Smooth muscle cell (in vitro differentiated cells): ENCODE data around the gene DEK. TPM values are rescaled to one million over a fixed set of nuclear protein-coding genes. Genes with fewer than 3 reads are reported as not detected.
"Not testable (repeated sequence)": the region's sequence is repeated elsewhere in the genome, so short reads cannot be mapped to it uniquely, and the experiment has no call there.

Experiments used
- DNase-seq: peaks from one replicate; lab custom pipeline; 2025; ENCODE audit not compliant: unreplicated experiment; lab: John Stamatoyannopoulos, UW
- H2AFZ ChIP-seq: fragments of 200-600 bp; sonication (generic); 2 replicates; pipeline ENCODE4 v1.6.0; 2016; ENCODE audit warnings: antibody characterized with exemption, low read depth, mild to moderate bottlenecking
- H3F3A ChIP-seq: fragments of 200-600 bp; sonication (generic); 2 replicates; pipeline ENCODE4 v1.6.0; 2017; ENCODE audit warnings: antibody characterized with exemption, low read depth
- H3K27ac ChIP-seq: fragments of 200-600 bp; sonication (generic); 2 replicates; pipeline ENCODE4 v1.5.1; 2016; ENCODE audit warnings: low read depth, mild to moderate bottlenecking
- H3K27me3 ChIP-seq: fragments of 200-600 bp; sonication (generic); 2 replicates; pipeline ENCODE4 v1.6.1; 2016; ENCODE audit warnings: low read depth, mild to moderate bottlenecking
- H3K36me3 ChIP-seq: fragments of 200-600 bp; sonication (generic); 2 replicates; pipeline ENCODE4 v1.5.1; 2016; ENCODE audit warnings: low read depth
- H3K4me1 ChIP-seq: fragments of 200-600 bp; sonication (generic); 2 replicates; pipeline ENCODE4 v1.5.1; 2016; ENCODE audit warnings: low read depth
- H3K4me2 ChIP-seq: fragments of 200-600 bp; sonication (generic); 2 replicates; pipeline ENCODE4 v1.6.0; 2016; ENCODE audit warnings: mild to moderate bottlenecking
- H3K4me3 ChIP-seq: fragments of 200-600 bp; sonication (generic); 2 replicates; pipeline ENCODE4 v1.5.1; 2016; ENCODE audit warnings: mild to moderate bottlenecking
- H3K79me2 ChIP-seq: fragments of 200-600 bp; sonication (generic); 2 replicates; pipeline ENCODE4 v1.6.0; 2016; ENCODE audit warnings: low read depth, mild to moderate bottlenecking
- H3K9ac ChIP-seq: fragments of 200-600 bp; sonication (generic); 2 replicates; pipeline ENCODE4 v1.6.0; 2016; ENCODE audit warnings: low read depth
- H3K9me3 ChIP-seq: fragments of 200-600 bp; sonication (generic); replicated peaks from 2 replicates; pipeline ENCODE4 v1.5.1; 2016; ENCODE audit warnings: low read depth
- H4K20me1 ChIP-seq: fragments of 200-600 bp; sonication (generic); 2 replicates; pipeline ENCODE4 v1.6.0; 2016; ENCODE audit warnings: low read depth
- WGBS: methylation state at CpG from one replicate; pipeline ENCODE4 v1.1.7; 2016; ENCODE audit warnings: low lambda C conversion rate; 5-methylcytosine and 5-hydroxymethylcytosine counted together
- polyA plus RNA-seq: library from polyadenylated mRNA; unstranded; fragments of >200 nt; fragmentation: Nextera tagmentation; extraction: Ambion mirVana; gene quantifications from 2 replicates; pipeline ENCODE4 v1.2.1, GENCODE V29; 2016
- total RNA-seq: library from RNA; depleted of rRNA; stranded (reverse); fragments of >200 nt; gene quantifications from 2 replicates; pipeline ENCODE4 v1.2.3, GENCODE V29; 2014
- TF ChIP-seq, protein P1 (sequence below): fragments of 200-600 bp; sonication (generic); IDR thresholded peaks from 2 replicates; pipeline ENCODE4 v1.5.1; 2017; ENCODE audit warnings: borderline replicate concordance, mild to moderate bottlenecking, antibody characterized with exemption; ENCODE audit not compliant: insufficient read depth, poor library complexity, severe bottlenecking

DEK gene
- total and polyA plus RNA-seq, 2 experiments from 2014 or later, result 33.7 to 56.5 TPM

DNA sequence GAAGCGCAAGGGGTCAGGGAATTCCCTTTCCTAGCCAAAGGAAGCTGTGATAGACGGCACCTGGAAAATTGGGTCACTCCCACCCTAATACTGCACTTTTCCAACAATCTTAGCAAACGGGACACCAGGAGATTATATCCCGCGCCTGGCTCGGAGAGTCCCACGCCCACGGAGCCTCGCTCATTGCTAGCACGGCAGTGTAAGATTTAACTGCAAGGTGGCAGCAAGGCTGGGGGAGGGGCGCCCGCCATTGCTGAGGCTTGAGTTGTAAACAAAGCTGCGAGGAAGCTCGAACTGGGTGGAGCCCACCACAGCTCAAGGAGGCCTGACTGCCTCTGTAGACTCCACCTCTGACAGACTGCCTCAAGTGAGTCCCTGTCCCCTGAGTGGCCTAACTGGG, 35.7 kb downstream of the DEK start:
- not testable (repeated sequence) for H3K4me1 ChIP-seq, DNase-seq, H3K9ac ChIP-seq, H2AFZ ChIP-seq, H3K27ac ChIP-seq, H3K4me2 ChIP-seq, H3K27me3 ChIP-seq, H3K36me3 ChIP-seq, H3K9me3 ChIP-seq, H3F3A ChIP-seq, H4K20me1 ChIP-seq, H3K4me3 ChIP-seq
- 96% methylated on average over 14 of the region's 14 CpGs for WGBS
- H3K79me2 ChIP-seq, result peaks cover 17% of the 10 kb centered on the region

DNA sequence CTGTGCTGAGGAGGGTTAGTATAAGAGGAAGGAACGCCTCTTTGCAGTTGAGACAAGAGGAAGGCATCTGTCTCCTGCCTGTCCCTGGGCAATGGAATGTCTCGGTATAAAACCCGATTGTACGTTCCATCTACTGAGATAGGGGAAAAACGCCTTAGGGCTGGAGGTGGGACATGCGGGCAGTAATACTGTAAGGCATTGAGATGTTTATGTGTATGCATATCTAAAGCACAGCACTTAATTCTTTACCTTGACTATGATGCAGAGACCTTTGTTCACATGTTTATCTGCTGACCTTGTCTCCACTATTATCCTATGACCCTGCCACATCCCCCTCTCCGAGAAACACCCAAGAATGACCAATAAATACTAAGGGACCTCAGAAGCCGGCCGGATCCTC, 37.2 kb downstream of the DEK start:
- not testable (repeated sequence) for H3K4me2 ChIP-seq, H3K9ac ChIP-seq, H3F3A ChIP-seq, H3K9me3 ChIP-seq, H3K4me1 ChIP-seq, H3K4me3 ChIP-seq, H2AFZ ChIP-seq, H4K20me1 ChIP-seq, H3K27me3 ChIP-seq, DNase-seq, H3K36me3 ChIP-seq
- H3K27ac ChIP-seq, result peak overlapping the region; percentile 28
- peaks cover 10% of the 10 kb centered on the region for H3K79me2 ChIP-seq
- WGBS, result 91% methylated on average over 9 of the region's 9 CpGs

DNA sequence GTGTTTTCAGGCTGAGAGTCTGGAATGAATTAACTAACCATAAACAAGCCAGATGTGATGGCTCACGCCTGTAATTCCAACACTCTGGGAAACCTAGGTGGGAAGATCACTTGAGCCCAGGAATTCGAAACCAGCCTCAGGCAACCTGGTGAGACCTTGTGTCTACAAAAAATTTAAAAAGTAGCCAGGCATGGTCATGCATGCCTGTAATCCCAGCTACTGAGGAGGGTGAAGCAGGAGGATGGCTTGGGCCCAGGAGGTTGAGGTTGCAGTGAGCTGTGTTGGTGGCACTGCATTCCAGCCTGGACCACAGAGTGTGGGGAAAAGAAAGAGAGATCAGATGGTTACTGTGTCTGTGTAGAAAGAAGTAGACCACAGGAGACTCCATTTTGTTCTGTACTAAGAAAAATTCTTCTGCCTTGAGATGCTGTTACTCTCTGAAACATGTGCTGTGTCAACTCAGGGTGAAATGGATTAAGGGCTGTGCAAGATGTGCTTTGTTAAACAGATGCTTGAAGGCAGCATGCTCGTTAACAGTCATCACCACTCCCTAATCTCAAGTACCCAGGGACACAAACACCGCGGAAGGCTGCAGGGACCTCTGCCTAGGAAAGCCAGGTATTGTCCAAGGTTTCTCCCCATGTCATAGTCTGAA, 37.8 kb downstream of the DEK start:
- not testable (repeated sequence) for H3K9ac ChIP-seq, H3K27me3 ChIP-seq, H4K20me1 ChIP-seq, H3K36me3 ChIP-seq, H3K79me2 ChIP-seq, H3K9me3 ChIP-seq, H3K4me1 ChIP-seq, H3F3A ChIP-seq, DNase-seq, H3K4me3 ChIP-seq, H2AFZ ChIP-seq, H3K4me2 ChIP-seq
- WGBS, result 63% methylated on average over 5 of the region's 5 CpGs
- peak overlapping the region; percentile 28 for H3K27ac ChIP-seq

DNA sequence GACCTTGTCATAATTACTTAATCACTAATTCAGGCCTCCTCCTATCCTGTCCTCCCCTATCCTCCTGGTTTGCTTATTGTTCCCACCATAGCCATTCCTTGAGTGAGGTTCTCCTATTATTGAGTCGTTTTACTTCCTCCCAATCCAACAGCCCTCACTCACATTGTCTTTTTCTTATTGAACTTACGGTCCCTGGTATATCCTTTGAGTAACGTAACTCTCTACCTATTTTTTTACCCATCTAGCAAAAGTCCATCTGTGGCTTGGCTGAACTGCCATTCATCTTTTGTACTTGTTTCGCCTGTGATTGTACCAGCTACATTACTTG, 43.1 kb downstream of the DEK start:
- DNase-seq, result no peak
- no peak overlapping the region for H3K4me3 ChIP-seq
- H3K9me3 ChIP-seq, result no peaks in the 10 kb centered on the region
- H3K9ac ChIP-seq, result no peak overlapping the region
- 97% methylated on average over 4 of the region's 4 CpGs for WGBS
- H3K36me3 ChIP-seq, result no peaks in the 10 kb centered on the region
- H3F3A ChIP-seq, result peaks cover 10% of the 10 kb centered on the region
- no peaks in the 10 kb centered on the region for H3K27me3 ChIP-seq
- TF ChIP-seq, protein P1, sequence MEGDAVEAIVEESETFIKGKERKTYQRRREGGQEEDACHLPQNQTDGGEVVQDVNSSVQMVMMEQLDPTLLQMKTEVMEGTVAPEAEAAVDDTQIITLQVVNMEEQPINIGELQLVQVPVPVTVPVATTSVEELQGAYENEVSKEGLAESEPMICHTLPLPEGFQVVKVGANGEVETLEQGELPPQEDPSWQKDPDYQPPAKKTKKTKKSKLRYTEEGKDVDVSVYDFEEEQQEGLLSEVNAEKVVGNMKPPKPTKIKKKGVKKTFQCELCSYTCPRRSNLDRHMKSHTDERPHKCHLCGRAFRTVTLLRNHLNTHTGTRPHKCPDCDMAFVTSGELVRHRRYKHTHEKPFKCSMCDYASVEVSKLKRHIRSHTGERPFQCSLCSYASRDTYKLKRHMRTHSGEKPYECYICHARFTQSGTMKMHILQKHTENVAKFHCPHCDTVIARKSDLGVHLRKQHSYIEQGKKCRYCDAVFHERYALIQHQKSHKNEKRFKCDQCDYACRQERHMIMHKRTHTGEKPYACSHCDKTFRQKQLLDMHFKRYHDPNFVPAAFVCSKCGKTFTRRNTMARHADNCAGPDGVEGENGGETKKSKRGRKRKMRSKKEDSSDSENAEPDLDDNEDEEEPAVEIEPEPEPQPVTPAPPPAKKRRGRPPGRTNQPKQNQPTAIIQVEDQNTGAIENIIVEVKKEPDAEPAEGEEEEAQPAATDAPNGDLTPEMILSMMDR, result no peak
- H4K20me1 ChIP-seq, result no peaks in the 10 kb centered on the region
- no peaks in the 10 kb centered on the region for H3K4me1 ChIP-seq
- H3K4me2 ChIP-seq, result no peak overlapping the region
- no peaks in the 10 kb centered on the region for H3K79me2 ChIP-seq
- H2AFZ ChIP-seq, result no peak overlapping the region
- H3K27ac ChIP-seq, result no peak overlapping the region

DNA sequence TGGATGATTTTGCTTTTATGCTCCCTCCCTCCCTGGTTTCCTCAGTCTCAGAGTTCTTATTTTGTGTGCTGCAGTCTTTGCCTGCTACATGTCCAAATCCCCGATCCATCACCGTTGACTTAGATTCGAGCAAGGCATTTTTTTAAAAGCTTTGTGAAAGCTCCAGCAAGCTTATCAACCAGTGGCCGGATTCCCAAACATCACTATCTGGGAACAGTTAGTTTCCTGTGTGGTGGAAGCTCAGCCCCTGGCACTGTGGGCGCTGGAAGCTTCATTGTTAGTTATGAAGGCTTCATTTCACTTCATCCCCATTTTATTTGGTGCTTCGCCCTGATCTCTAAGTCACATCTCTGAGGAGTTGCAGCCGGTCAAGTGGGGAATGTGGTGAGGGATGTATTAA, 44.7 kb downstream of the DEK start:
- no peaks in the 10 kb centered on the region for H3K9me3 ChIP-seq
- H3K79me2 ChIP-seq, result no peaks in the 10 kb centered on the region
- H3K36me3 ChIP-seq, result no peaks in the 10 kb centered on the region
- H3F3A ChIP-seq, result peaks cover 10% of the 10 kb centered on the region
- H3K9ac ChIP-seq, result no peak overlapping the region
- no peak overlapping the region for H2AFZ ChIP-seq
- no peak overlapping the region for H3K4me2 ChIP-seq
- no peak overlapping the region for H3K4me3 ChIP-seq
- H3K27me3 ChIP-seq, result no peaks in the 10 kb centered on the region
- H4K20me1 ChIP-seq, result no peaks in the 10 kb centered on the region
- H3K27ac ChIP-seq, result no peak overlapping the region
- TF ChIP-seq, protein P1, result no peak
- DNase-seq, result no peak
- no peaks in the 10 kb centered on the region for H3K4me1 ChIP-seq
- WGBS, result 58% methylated on average over 7 of the region's 7 CpGs
